Prostate gland (tissue), 2 donors: ENCODE results near the gene LEKR1. TPM values are rescaled to one million over a fixed set of nuclear protein-coding genes. Genes with fewer than 3 reads are reported as not detected.

Source experiments
- DNase-seq: peaks from one replicate; pipeline ENCODE4 v3.0.0-alpha.2; 2019; ENCODE audit warnings: low spot score
- H3K27ac ChIP-seq, 2 donors: fragments of 200-600 bp; sonication (generic); 2 replicates each; pipeline ENCODE4 v1.5.1; 2017 to 2019
- H3K27me3 ChIP-seq: fragments of 200-600 bp; sonication (generic); replicated peaks from 2 replicates; pipeline ENCODE4 v1.5.1; 2019; ENCODE audit not compliant: insufficient read depth
- H3K36me3 ChIP-seq, 2 donors: fragments of 200-600 bp; sonication (generic); 1 replicate in 1 of 2; 2 replicates in 1 of 2; pipeline versions ENCODE4 v1.5.1 to v1.8.1; 2017 to 2019
- H3K4me1 ChIP-seq: fragments of 200-600 bp; sonication (generic); replicated peaks from 2 replicates; pipeline ENCODE4 v1.5.1; 2019
- H3K4me3 ChIP-seq, 2 donors: fragments of 200-600 bp; sonication (generic); 2 replicates each; pipeline ENCODE4 v1.5.1; 2017 to 2019
- H3K9me3 ChIP-seq: fragments of 200-600 bp; sonication (generic); 2 replicates; pipeline ENCODE4 v1.5.1; 2017
- POLR2A ChIP-seq: fragments of 450-650 bp; IDR thresholded peaks from one replicate; pipeline ENCODE4 v1.6.1; 2016; ENCODE audit warnings: antibody characterized with exemption, mild to moderate bottlenecking
- POLR2AphosphoS5 ChIP-seq: sonication (generic); formaldehyde crosslinking; IDR thresholded peaks from one replicate; pipeline ENCODE4 v1.6.1; 2017; ENCODE audit warnings: antibody characterized with exemption
- WGBS: methylation state at CpG from one replicate; pipeline ENCODE4 v1.1.5; 2018; 5-methylcytosine and 5-hydroxymethylcytosine counted together
- intact Hi-C: fragments of 100-400 bp; cut with DNase I; formaldehyde crosslinking; loops from one replicate; pipeline ENCODE4 v1.14.2; 2022
- total RNA-seq, 2 donors: library from RNA; depleted of rRNA; stranded (reverse); fragments of >200 nt; gene quantifications; one replicate each; pipeline ENCODE4 v1.1.0, GENCODE V29; 2016
- TF ChIP-seq, protein P1 (sequence below), 4 experiments: fragments of 200-600 bp in 2 of 4; fragments of 450-650 bp in 2 of 4; sonication (generic) in 2 of 4; IDR thresholded peaks; 1 replicate in 3 of 4; 2 replicates in 1 of 4; pipeline ENCODE4 v1.5.1; 2016 to 2019; ENCODE audit warnings: antibody characterized with exemption in 4 of 4, mild to moderate bottlenecking in 2 of 4, moderate library complexity in 2 of 4

The LEKR1 gene
- total RNA-seq, 2 donors from 2014 or later: 2.2 to 4.4 TPM

DNA sequence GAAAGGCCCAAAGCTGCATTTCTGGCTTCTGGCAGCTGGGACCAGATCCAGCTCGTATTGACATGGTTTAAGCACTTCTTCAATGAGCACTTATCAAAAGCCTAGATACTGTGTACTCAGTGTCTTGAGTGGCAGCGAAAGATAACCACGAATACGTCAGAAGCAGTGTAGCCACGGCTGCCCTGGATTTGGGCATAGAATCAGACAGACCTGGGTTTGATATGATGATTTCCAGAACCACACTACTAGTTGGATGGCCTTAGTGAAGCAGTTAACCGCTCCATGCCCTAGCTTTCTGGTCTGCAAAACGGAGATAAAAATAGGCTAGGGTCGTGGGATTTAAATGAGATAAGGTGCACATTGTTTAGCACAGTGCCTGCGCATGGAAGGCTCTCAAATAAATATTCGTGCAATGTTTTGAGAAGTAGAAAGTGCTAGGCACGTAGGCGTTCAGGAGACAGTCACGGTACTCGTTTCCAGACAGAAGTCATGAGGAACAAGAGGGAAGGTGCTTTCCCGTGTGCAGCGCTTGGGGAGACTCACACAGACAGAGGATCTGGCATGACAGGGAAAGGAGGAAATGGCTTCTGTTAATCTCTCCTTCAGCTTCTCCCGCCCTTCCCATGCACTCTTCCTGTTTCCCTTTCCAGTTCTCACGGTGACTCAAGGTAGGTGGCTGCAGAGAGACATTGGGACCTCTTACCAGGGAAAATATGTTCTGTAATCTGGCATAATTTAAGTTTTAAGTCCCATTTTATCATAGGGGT lies 263.5 kb downstream of the LEKR1 start:
- peaks cover 26% of the 10 kb centered on the region for H3K4me1 ChIP-seq
- H3K27me3 ChIP-seq: no peaks in the 10 kb centered on the region
- TF ChIP-seq, protein P1, sequence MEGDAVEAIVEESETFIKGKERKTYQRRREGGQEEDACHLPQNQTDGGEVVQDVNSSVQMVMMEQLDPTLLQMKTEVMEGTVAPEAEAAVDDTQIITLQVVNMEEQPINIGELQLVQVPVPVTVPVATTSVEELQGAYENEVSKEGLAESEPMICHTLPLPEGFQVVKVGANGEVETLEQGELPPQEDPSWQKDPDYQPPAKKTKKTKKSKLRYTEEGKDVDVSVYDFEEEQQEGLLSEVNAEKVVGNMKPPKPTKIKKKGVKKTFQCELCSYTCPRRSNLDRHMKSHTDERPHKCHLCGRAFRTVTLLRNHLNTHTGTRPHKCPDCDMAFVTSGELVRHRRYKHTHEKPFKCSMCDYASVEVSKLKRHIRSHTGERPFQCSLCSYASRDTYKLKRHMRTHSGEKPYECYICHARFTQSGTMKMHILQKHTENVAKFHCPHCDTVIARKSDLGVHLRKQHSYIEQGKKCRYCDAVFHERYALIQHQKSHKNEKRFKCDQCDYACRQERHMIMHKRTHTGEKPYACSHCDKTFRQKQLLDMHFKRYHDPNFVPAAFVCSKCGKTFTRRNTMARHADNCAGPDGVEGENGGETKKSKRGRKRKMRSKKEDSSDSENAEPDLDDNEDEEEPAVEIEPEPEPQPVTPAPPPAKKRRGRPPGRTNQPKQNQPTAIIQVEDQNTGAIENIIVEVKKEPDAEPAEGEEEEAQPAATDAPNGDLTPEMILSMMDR (IDR thresholded peaks at IDR 0.05): no peak
- TF ChIP-seq POLR2AphosphoS5 (no peak), POLR2A (no peak)
- peak overlapping the region in 1 of 2 donors; percentile 59 for H3K4me3 ChIP-seq
- DNase-seq: peak; percentile 20
- intact Hi-C loops: loop anchor here (2.0 to 5.0 kb wide), 4 partner anchors 39 to 557 kb away; partner anchors contain the start of genes SSR3 and TIPARP
- no peaks in the 10 kb centered on the region for H3K9me3 ChIP-seq
- H3K36me3 ChIP-seq: no peaks in the 10 kb centered on the region
- H3K27ac ChIP-seq: peak overlapping the region; percentile 99
- 44% methylated on average over 18 of the region's 18 CpGs for WGBS

DNA sequence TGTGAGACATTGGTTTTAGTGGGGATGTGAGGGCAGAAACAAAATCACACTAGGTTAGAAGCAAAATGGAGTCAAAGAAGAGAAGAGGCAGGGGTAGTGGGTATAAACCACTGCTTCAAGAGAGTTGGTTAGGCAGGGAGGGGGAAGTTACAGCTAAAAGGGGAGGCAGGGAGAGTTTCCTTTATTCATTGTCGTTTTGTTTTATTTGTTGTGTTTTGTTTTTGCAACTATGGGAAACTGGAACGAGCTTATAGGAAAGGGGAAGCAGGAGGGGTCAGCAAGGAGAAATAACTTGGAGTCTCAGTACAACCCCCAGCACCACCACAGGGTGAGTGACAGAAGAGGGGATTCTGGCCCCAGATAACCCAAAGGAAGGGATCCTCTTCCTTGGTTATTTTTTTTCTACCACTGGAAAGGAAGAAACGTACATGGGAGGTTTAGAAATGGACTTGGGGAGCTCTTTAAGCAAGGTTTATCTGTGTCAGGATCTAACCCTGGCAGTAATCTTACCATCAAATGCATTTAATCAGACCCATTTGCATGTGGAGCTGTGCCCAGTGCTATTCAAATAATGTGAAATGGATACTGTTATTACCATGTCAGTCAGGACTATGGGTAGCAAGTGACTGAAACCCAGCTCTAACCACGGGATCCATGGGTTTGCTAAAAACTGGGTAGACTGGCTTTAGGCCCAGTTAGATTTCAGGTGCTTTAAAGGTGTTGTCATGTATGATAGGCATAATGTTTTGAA lies 265.1 kb downstream of the LEKR1 start:
- Histone ChIP-seq H3K36me3 (no peaks in the 10 kb centered on the region), H3K4me1 (peaks cover 20% of the 10 kb centered on the region), H3K4me3 (no peak overlapping the region), H3K9me3 (no peaks in the 10 kb centered on the region), H3K27me3 (no peaks in the 10 kb centered on the region), H3K27ac (no peak overlapping the region)
- 49% methylated on average over 4 of the region's 4 CpGs for WGBS
- DNase-seq: no peak
- no peak for TF ChIP-seq POLR2AphosphoS5
- TF ChIP-seq, protein P1 (IDR thresholded peaks at IDR 0.05): no peak
- no peak for TF ChIP-seq POLR2A
- intact Hi-C loops: no loop called here

- Histone ChIP-seq H3K27me3 (no peaks in the 10 kb centered on the region), H3K9me3 (no peaks in the 10 kb centered on the region), H3K27ac (no peak overlapping the region), H3K4me1 (peaks cover 15% of the 10 kb centered on the region), H3K36me3 (no peaks in the 10 kb centered on the region), H3K4me3 (no peak overlapping the region)
- TF ChIP-seq POLR2A: no peak
- TF ChIP-seq POLR2AphosphoS5: no peak
- TF ChIP-seq, protein P1 (IDR thresholded peaks at IDR 0.05): no peak
- intact Hi-C loops: no loop called here
- no peak for DNase-seq
- 73% methylated on average over 5 of the region's 5 CpGs for WGBS
Observed at GRCh38 chr3:157092230-157092629, 266.1 kb downstream of the LEKR1 start.

DNA sequence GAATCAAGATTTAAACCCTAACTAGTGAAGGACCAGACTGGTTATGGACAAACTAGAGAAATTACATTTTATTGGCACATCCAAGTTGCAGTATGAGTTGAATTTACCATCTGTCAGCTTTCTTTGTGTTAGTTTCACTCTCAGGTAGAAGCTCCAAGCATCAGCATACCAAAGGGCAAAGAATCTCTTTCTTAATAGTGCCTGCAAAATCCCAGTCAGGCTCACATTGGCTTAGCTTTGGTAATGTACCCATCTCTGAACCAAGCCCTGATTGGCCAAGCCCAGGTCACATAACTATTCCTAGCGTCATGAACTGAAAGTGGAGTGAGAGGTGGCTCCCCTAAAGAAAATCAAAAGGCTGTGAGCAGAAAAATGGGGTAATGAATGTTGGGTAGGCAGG lies 266.9 kb downstream of the LEKR1 start:
- no peaks in the 10 kb centered on the region for H3K27me3 ChIP-seq
- no peak overlapping the region for H3K27ac ChIP-seq
- intact Hi-C loops: no loop called here
- no peak for TF ChIP-seq POLR2A
- no peak for TF ChIP-seq POLR2AphosphoS5
- TF ChIP-seq, protein P1 (IDR thresholded peaks at IDR 0.05): no peak
- no peak for DNase-seq
- H3K4me3 ChIP-seq: no peak overlapping the region
- peaks cover 8% of the 10 kb centered on the region for H3K4me1 ChIP-seq
- 100% methylated on average over 1 of the region's 1 CpG for WGBS
- H3K9me3 ChIP-seq: no peaks in the 10 kb centered on the region
- H3K36me3 ChIP-seq: no peaks in the 10 kb centered on the region
